Activated T-cell treated with anti-CD3 and anti-CD28 coated beads, Interleukin-2, amount 50 U/mL, for 4 hours (primary cell): ENCODE measurements around the gene LCN15. TPM values are rescaled to one million over a fixed set of nuclear protein-coding genes. Genes with fewer than 3 reads are reported as not detected.
"Not testable (repeated sequence)": the region's sequence is repeated elsewhere in the genome, so short reads cannot be mapped to it uniquely, and the experiment has no call there.

Source experiments
- ATAC-seq, 2 donors: fragments of 200-7000 bp; cut with Tn5 transposase; one replicate each; pipeline ENCODE4 v1.10.0; 2021
- DNase-seq: peaks from one replicate; pipeline ENCODE4 v3.0.0-alpha.2; 2020
- H3K27me3 Mint-ChIP-seq: one replicate; pipeline ENCODE4 v1.8.0; 2021; ENCODE audit warnings: low read depth, mixed read lengths
- H3K36me3 Mint-ChIP-seq: one replicate; pipeline ENCODE4 v1.8.0; 2022; ENCODE audit warnings: mixed read lengths; ENCODE audit not compliant: insufficient read depth
- H3K4me1 Mint-ChIP-seq: one replicate; pipeline ENCODE4 v1.8.0; 2021; ENCODE audit warnings: low read depth, mixed read lengths
- H3K4me3 Mint-ChIP-seq: one replicate; pipeline ENCODE4 v1.8.0; 2021; ENCODE audit warnings: mild to moderate bottlenecking, moderate library complexity, mixed read lengths
- H3K9me3 Mint-ChIP-seq: one replicate; pipeline ENCODE4 v1.8.0; 2021; ENCODE audit warnings: mixed read lengths
- total RNA-seq, 3 donors: library from RNA; stranded (reverse); gene quantifications; one replicate each; pipeline ENCODE4 v1.2.1, GENCODE V29; 2021

The LCN15 gene
- total RNA-seq, 3 donors from 2014 or later = not detected

DNA sequence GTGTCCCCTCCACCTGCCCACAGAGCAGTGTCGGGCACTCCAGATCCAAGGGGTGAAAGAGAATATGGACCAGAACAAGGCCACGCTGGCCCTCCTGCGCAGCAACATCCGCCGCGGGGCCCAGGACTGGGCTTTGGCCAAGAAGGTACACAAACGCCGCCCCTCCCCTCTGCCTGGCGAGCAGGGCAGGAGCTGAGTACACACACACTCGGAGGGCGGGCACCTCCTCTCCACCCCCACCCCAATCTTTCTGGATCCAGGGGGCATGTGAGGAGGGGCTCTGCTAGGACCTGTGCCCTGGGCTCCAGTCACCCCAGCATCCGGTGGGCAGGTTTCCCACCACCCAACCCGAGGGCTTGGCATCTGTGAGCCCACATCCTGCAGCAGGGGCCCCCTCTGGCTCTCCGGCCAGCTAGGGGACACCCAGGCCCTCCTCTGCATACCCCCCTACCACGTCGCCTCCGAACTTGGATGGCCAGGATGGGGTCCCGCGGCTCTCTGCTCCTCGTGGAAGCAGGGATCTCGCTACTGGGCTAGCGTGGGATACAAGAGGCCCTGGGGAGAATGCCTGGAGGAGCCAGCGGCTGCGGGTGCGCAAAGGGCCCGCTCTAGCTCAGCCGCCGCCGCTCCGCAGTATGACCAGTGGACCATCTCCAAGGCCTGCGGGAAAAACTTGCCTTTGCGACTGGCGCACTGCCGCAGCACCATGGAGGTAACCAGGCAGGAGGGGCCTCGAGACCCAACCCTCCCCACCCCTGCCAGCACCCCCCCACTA lies 34.9 kb upstream of the LCN15 start:
- peaks cover 18% of the 10 kb centered on the region for H3K4me1 Mint-ChIP-seq
- H3K4me3 Mint-ChIP-seq = peak overlapping the region; percentile 45
- no peaks in the 10 kb centered on the region for H3K9me3 Mint-ChIP-seq
- H3K27me3 Mint-ChIP-seq = peaks cover 6% of the 10 kb centered on the region
- no peaks in the 10 kb centered on the region for H3K36me3 Mint-ChIP-seq
- DNase-seq (no peak), ATAC-seq (no peak)

DNA sequence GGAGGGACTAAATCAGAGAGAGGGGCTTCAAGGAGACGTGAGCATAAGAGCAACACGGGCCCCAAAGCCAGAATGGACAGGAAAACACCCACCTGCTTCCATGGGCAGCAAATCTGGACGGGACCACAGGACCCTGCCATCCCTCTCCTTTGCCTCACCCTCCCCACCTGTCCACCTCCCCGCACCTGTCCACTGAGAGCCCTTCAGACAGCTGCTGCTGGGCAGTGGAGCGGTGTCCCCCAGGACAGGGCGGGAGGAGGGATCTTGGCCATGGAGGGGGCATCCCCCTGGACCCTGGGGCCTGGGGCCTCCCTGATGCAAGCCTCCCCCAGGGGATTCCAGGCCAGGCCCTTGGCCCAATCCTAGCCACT lies 34.4 kb upstream of the LCN15 start:
- Mint-ChIP-seq H3K4me1 (peaks cover 18% of the 10 kb centered on the region), H3K9me3 (no peaks in the 10 kb centered on the region), H3K4me3 (no peak overlapping the region), H3K36me3 (no peaks in the 10 kb centered on the region), H3K27me3 (peaks cover 6% of the 10 kb centered on the region)
- DNase-seq (no peak), ATAC-seq (no peak)

DNA sequence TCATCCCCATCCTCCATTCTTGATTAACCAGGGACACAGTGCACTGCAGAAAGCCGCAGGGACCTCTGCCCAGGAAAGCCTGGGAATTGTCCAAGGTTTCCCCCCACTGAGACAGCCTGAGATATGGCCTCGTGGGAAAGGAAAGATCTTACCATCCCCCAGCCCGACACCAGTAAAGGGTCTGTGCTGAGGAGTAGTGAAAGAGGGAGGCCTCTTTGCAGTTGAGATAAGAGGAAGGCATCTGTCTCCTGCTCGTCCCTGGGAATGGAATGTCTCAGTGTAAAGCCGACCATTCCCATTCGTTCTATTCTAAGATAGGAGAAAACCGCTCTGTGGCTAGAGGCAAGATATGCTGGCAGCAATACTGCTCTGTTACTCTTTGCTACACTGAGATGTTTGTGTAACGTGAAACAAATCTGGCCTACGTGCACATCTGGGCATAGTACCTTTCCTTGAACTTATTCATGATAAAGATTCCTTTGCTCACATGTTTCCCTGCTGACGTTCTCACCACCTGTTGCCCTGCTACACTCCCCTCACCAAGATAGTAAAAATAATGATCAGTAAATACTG lies 32.5 kb upstream of the LCN15 start:
- peaks cover 26% of the 10 kb centered on the region for H3K4me1 Mint-ChIP-seq
- ATAC-seq, H3K4me3 Mint-ChIP-seq, DNase-seq, H3K36me3 Mint-ChIP-seq, H3K9me3 Mint-ChIP-seq, H3K27me3 Mint-ChIP-seq: not testable (repeated sequence)

DNA sequence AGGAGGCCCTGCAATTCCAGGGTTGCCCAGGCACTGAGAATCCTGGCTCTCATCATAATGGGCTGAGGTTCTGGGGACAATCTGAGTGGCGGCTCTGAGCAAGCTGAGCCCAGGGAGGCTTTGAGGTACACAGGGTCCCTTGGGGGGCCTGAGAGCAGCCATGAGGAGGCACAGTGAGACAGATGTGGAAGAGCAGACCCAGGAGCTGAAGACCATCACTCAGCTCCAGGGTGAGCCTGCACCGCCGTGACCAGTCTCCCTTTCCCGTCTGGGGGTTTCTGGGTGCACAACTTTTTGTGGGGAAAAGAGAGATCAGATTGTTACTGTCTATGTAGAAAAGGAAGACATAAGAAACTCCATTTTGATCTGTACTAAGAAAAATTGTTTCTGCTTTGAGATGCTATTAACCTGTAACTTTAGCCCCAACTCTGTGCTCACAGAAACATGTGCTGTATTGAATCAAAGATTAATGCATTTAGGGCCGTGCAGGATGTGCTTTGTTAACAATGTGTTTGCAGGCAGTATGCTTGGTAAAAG lies 32.0 kb upstream of the LCN15 start, which contains the start of gene CCDC183:
Gene CCDC183 (plus strand): TSS at position 101 of the 537 bp plus-strand sequence. CDS start 60 bp downstream, at position 161.
- no peak for ATAC-seq
- H3K4me3 Mint-ChIP-seq = no peak within 1 kb of the TSS
- DNase-seq = no peak
- peaks cover 6% of the 10 kb centered on the region for H3K27me3 Mint-ChIP-seq
- H3K9me3 Mint-ChIP-seq = no peaks in the 10 kb centered on the region
- H3K4me1 Mint-ChIP-seq = peaks cover 25% of the 10 kb centered on the region
- H3K36me3 Mint-ChIP-seq = no peaks in the 10 kb centered on the region

DNA sequence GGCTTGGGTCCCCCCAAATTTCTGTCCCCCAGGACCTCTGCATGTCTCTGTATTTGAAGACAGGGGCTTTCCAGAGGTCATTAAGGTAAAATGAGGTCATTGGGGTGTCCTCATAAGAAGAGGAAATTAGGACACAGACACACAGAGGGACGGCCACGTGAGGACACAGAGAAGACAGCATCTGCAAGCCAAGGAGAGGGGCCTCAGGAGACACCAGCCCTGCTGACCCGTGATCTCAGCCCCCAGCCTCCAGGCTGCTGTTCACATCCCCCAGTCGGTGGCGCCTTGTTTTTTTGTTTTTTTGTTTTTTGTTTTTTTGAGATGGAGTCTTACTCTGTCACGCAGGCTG lies 30.7 kb upstream of the LCN15 start:
- H3K36me3 Mint-ChIP-seq = no peaks in the 10 kb centered on the region
- no peak overlapping the region for H3K4me3 Mint-ChIP-seq
- peaks cover 18% of the 10 kb centered on the region for H3K4me1 Mint-ChIP-seq
- no peaks in the 10 kb centered on the region for H3K9me3 Mint-ChIP-seq
- H3K27me3 Mint-ChIP-seq = peaks cover 6% of the 10 kb centered on the region
- no peak for DNase-seq
- no peak for ATAC-seq

DNA sequence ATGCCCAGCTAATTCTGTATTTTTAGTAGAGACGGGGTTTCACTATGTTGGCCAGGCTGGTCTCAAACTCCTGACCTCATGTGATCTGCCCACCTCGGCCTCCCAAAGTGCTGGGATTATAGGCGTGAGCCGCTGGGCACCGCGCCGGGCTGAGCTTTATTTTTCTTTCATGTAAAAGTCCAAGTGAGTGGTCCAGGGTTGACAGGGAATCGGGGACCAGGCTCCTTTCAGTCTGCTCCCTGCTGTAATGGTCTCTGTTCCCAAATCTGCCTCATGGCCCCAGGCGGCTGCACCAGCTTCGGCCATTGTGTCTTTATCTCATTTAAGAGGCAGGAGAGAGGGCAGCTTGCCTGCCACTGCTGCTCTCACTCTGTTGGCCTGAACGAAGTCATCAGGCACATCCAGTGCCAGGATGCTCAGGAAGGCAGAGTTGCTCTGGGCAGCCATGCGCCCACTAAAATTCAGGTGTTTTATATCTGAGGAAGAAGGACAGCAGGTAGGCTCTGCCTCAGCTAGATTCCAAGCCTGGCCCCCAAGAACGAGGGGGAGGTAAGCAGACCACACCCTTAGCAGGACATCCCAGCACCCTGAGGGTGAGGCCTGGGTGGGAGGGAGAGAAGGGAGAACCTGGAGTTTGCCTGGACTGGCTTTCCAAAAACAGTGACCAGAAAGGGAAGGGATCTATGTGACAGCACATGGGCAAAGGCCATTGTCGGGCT lies 30.1 kb upstream of the LCN15 start:
- no peak overlapping the region for H3K4me3 Mint-ChIP-seq
- peaks cover 18% of the 10 kb centered on the region for H3K4me1 Mint-ChIP-seq
- no peaks in the 10 kb centered on the region for H3K9me3 Mint-ChIP-seq
- DNase-seq = no peak
- ATAC-seq = no peak
- H3K36me3 Mint-ChIP-seq = no peaks in the 10 kb centered on the region
- peaks cover 6% of the 10 kb centered on the region for H3K27me3 Mint-ChIP-seq

DNA sequence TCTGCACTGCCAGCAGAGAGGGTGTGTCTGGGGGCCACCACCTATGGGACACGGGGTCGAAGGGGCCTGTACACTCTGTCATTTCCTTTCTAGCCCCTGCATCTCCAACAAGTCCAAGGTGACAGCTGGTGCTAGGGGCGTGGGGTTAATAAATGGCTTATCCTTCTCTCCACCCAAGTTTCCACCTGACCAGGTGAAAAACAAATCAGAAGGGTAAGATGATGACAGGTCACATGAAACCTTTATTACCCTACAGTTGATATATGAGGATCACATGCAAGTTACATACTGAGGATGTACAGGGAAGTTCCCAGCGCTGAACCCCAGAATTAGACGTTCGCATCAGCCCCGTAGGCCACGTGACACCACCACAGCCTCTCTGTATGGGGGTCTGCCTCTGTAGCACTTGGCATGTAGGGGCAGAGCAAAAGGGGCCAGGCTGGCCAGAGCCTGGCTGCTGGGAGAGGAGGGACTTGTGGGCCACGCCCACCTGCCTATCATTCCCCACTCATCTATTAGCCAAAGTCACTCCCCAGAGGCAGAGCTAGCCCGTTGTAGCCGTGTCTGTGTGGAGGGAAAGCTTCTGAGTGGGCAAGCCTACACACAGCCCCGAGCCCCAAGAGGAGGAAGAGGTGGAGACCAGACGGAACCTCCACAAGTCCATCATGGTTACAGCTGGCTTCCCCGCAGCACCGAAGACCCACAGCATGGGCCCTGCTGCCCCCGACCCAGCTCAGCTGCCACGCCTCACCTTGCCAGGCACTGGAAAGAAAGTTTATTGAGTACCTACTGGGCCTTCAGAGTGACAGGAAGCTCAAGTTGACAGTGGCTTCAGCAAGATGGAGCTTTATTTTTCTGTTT lies 29.0 kb upstream of the LCN15 start:
- DNase-seq (no peak), ATAC-seq (no peak)
- H3K27me3 Mint-ChIP-seq = peaks cover 6% of the 10 kb centered on the region
- peaks cover 18% of the 10 kb centered on the region for H3K4me1 Mint-ChIP-seq
- no peaks in the 10 kb centered on the region for H3K9me3 Mint-ChIP-seq
- no peak overlapping the region for H3K4me3 Mint-ChIP-seq
- no peaks in the 10 kb centered on the region for H3K36me3 Mint-ChIP-seq

DNA sequence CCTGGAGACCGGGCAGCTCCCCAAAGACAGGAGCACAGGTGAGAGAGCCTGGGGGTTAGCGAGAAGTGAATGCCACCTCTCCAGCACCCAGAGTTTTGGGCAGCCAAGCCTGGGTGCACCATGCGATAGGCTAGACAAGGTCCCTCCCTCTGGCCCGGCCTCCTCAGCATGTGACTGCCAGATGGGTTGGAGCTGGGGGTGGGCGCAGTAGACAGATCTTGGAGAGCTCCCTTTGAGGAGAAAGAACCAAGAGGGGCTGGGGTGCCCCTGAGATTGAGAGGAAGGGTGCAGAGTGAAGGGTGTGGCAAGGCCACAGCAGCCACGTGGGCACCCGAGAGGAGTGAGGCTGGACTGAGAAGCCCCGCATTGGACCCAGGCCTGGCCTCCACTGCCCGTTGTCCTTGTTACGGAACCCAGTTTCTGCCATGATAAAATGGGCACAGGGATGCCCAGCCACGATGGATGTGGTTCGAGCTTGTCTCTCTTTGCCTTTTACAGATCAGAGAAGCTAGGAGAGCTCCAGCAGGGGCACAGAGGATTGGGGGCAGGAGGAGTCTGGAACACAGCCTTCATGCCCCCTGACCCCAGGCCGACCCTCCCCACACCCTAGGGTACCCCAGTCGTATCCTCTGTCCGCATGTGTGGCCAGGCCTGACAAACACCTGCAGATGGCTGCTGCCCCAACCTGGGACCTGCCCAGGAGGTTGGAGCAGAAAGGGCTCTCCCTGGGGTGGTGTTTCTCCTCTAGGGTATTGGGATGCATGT lies 28.2 kb upstream of the LCN15 start:
- peaks cover 6% of the 10 kb centered on the region for H3K27me3 Mint-ChIP-seq
- H3K4me3 Mint-ChIP-seq = peak overlapping the region; percentile 79
- no peaks in the 10 kb centered on the region for H3K9me3 Mint-ChIP-seq
- H3K36me3 Mint-ChIP-seq = no peaks in the 10 kb centered on the region
- DNase-seq = no peak
- ATAC-seq = no peak
- H3K4me1 Mint-ChIP-seq = peaks cover 25% of the 10 kb centered on the region

DNA sequence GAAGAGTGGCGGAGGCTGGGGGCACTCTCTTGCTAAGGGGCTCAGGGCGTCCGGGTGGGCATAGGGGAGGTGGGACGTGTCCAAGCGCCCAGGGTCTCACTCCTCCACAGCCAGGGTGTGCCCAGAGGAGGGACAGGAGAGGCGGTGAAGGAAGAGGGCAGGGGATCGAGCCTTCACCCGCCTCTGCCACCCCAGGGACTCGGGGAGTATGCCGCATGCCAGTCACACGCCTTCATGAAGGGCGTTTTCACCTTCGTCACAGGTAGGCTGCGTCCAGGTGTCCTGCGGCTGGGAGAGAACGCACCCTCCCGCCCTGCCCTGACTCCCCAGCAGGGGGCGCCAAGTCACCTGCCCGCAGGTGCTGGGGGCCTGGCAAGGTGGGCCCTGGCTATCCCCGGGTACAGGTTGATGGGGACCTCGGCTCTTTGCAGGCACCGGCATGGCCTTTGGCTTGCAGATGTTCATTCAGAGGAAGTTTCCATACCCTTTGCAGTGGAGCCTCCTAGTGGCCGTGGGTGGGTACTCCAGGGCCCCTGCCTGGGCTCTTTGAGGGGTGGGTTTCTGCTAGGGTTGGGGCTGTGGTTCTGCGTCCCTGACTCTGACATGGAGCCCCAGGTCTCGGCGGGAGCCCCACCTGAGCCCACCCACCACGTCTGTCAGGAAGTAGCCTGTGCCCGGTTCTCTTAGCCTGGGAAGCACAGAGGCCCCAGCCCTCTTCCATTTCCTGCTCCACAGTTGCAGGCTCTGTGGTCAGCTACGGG lies 27.4 kb upstream of the LCN15 start:
- ATAC-seq = peak; percentile 11
- H3K27me3 Mint-ChIP-seq = peaks cover 5% of the 10 kb centered on the region
- H3K9me3 Mint-ChIP-seq = no peaks in the 10 kb centered on the region
- DNase-seq = peak; percentile 62
- peak overlapping the region; percentile 79 for H3K4me3 Mint-ChIP-seq
- H3K4me1 Mint-ChIP-seq = peaks cover 25% of the 10 kb centered on the region
- H3K36me3 Mint-ChIP-seq = no peaks in the 10 kb centered on the region

DNA sequence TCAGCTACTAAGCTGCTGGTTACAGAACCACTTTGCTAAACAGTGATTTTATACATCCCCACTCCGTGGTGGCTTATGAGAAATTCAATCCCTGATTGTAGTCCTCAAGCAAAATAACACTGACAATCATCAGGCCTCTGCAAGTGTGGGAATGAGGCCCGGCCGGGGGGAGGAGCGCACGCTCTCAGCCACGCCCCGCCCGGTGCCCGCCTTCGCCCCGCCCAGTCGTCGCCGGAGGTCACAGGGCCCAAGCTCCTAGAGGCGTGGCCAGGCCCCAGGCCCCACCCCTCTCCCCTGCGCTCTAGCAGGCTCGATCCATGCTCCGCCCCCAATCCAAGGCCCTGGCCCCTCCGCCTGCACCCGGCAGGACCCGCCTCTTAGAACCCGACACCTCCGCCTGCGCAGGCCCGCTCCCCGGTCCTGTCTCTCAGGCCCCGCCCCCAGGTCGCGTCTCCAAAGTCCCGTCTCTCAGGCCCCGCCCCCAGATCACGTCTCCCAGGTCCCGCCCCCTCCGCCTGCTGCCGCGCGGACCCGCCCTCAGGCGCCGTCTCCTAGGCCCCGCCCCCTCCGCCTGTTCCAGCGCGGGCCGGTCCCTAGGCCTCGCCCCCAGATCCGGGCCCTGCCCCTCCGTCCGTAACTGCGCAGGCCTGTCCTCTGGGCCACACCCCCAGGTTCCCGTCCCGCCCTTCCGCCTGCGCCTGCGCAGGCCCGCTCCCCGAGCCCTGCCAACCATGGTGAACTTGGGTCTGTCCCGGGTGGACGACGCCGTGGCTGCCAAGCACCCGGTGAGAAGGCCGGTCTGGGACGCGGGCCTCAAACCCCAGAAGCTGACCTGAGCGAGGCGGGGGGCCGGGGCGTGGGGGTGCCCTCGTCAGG lies 26.6 kb upstream of the LCN15 start, which contains the start of gene TMEM141:
Gene TMEM141 (plus strand): TSS at position 705 of the 876 bp plus-strand sequence. CDS start 27 bp downstream, at position 732.
- peaks cover 19% of the 10 kb centered on the region for H3K4me1 Mint-ChIP-seq
- DNase-seq (peak; percentile 100), ATAC-seq (peak; percentile 91 to 94)
- H3K4me3 Mint-ChIP-seq = peak within 1 kb of the TSS; percentile 79
- H3K36me3 Mint-ChIP-seq = no peaks in the 10 kb centered on the region
- H3K27me3 Mint-ChIP-seq = peaks cover 3% of the 10 kb centered on the region
- H3K9me3 Mint-ChIP-seq = no peaks in the 10 kb centered on the region

DNA sequence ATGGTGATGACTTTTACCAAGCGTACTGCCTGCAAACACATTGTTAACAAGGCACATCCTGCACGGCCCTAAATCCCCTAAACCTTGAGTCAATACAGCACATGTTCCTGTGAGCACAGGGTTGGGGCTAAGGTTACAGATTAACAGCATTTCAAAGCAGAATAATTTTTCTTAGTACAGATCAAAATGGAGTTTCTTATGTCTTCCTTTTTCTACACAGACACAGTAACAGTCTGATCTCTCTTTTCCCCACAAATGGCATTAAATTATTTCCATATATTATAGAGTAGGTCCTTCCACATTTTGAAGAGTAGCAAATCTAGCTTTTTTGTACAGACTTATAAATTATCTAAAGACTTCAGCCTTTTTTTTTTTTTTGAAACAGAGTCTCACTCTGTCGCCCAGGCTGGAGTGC lies 25.2 kb upstream of the LCN15 start:
- Mint-ChIP-seq H3K4me1 (peaks cover 19% of the 10 kb centered on the region), H3K36me3 (no peaks in the 10 kb centered on the region), H3K4me3 (no peak overlapping the region), H3K9me3 (no peaks in the 10 kb centered on the region), H3K27me3 (peaks cover 3% of the 10 kb centered on the region)
- no peak for ATAC-seq
- no peak for DNase-seq
